Keratinocyte (primary cell): Measurements from ENCODE around the gene SH2D4B. TPM values are rescaled to one million over a fixed set of nuclear protein-coding genes. Genes with fewer than 3 reads are reported as not detected.
A peak's percentile ranks its signal among the peaks of the same experiment; 100 is the strongest.

Source experiments
- DNase-seq: peaks from one replicate; pipeline ENCODE4 v3.0.0-alpha.2; 2011; ENCODE audit warnings: low read depth, missing footprints, low spot score
- FAIRE-seq: peaks from 2 replicates; lab custom pipeline; 2011; peaks lifted over from hg19 to GRCh38; lab: Jason Lieb, UNC
- H2AFZ ChIP-seq: 2 replicates; pipeline ENCODE4 v1.6.0; 2012; ENCODE audit warnings: low read length, control low read depth, inconsistent platforms; ENCODE audit not compliant: control insufficient read depth
- H3K27ac ChIP-seq: 2 replicates; pipeline ENCODE4 v1.5.1; 2011; ENCODE audit warnings: low read length; ENCODE audit not compliant: control insufficient read depth, insufficient read depth
- H3K27me3 ChIP-seq: 3 replicates; pipeline ENCODE4 v1.6.0; 2011; ENCODE audit warnings: low read length; ENCODE audit not compliant: control insufficient read depth, insufficient read depth; ENCODE audit errors: extremely low read depth
- H3K36me3 ChIP-seq, 2 experiments: 2 replicates in 1 of 2; 3 replicates in 1 of 2; pipeline ENCODE4 v1.5.1; 2011; ENCODE audit warnings: low read length in 2 of 2, mild to moderate bottlenecking in 1 of 2; ENCODE audit not compliant: control insufficient read depth in 2 of 2, insufficient read depth in 2 of 2; ENCODE audit errors: extremely low read depth in 1 of 2
- H3K4me1 ChIP-seq: 3 replicates; pipeline ENCODE4 v1.5.1; 2011; ENCODE audit warnings: low read length; ENCODE audit not compliant: control insufficient read depth, insufficient read depth; ENCODE audit errors: extremely low read depth
- H3K4me2 ChIP-seq: 3 replicates; pipeline ENCODE4 v1.6.0; 2011; ENCODE audit warnings: low read depth, low read length; ENCODE audit not compliant: control insufficient read depth, insufficient read depth; ENCODE audit errors: extremely low read depth
- H3K4me3 ChIP-seq, 3 experiments: fragments of 200-600 bp in 1 of 3; sonication (generic) in 1 of 3; 2 replicates in 2 of 3; 3 replicates in 1 of 3; pipeline ENCODE4 v1.5.1; 2011 to 2016; ENCODE audit warnings: low read length in 3 of 3, mild to moderate bottlenecking in 3 of 3, control low read depth in 2 of 3, inconsistent platforms in 1 of 3, low read depth in 1 of 3, mixed read lengths in 1 of 3, mixed run types in 1 of 3, moderate library complexity in 1 of 3; ENCODE audit not compliant: control insufficient read depth in 2 of 3, insufficient read depth in 2 of 3; ENCODE audit errors: extremely low read depth in 1 of 3
- H3K79me2 ChIP-seq: 2 replicates; pipeline ENCODE4 v1.6.0; 2012; ENCODE audit warnings: low read length; ENCODE audit not compliant: control insufficient read depth, insufficient read depth
- H3K9ac ChIP-seq: 3 replicates; pipeline ENCODE4 v1.6.0; 2011; ENCODE audit warnings: low read length; ENCODE audit not compliant: control insufficient read depth, insufficient read depth; ENCODE audit errors: extremely low read depth
- H3K9me1 ChIP-seq: 3 replicates; pipeline ENCODE4 v1.6.0; 2011; ENCODE audit warnings: low read length; ENCODE audit not compliant: control insufficient read depth, insufficient read depth; ENCODE audit errors: extremely low read depth
- H3K9me3 ChIP-seq: 2 replicates; pipeline ENCODE4 v1.5.1; 2012; ENCODE audit warnings: low read depth, low read length; ENCODE audit not compliant: control insufficient read depth
- H4K20me1 ChIP-seq: 3 replicates; pipeline ENCODE4 v1.6.0; 2011; ENCODE audit warnings: low read length; ENCODE audit not compliant: control insufficient read depth, insufficient read depth; ENCODE audit errors: extremely low read depth
- EZH2 ChIP-seq: IDR thresholded peaks from one replicate; pipeline ENCODE4 v1.6.1; 2012; ENCODE audit warnings: inconsistent platforms, mild to moderate bottlenecking, low read length, moderate library complexity
- dilution Hi-C: fragments of 300-500 bp; cut with MboI; formaldehyde crosslinking; loops from one replicate; pipeline ENCODE4 v1.7.0; 2020; ENCODE audit warnings: low sequenced_read_pairs; ENCODE audit not compliant: extremely low pct_ligation_motif_present
- polyA plus RNA-seq, 5 experiments: library from polyadenylated mRNA; depleted of rRNA in 3 of 5; stranded (reverse) in 3 of 5; stranded (forward) in 1 of 5; unstranded in 1 of 5; fragments of >200 nt; gene quantifications; 1 replicate in 1 of 5; 2 replicates in 3 of 5; 3 replicates in 1 of 5; pipeline versions ENCODE4 v1.2.1 to v1.2.3, GENCODE V29; 2011 to 2012; ENCODE audit warnings: missing spikeins in 2 of 5, low read depth in 1 of 5, low replicate concordance in 1 of 5
- TF ChIP-seq, protein P1 (sequence below), 3 experiments: IDR thresholded peaks in 1 of 3; conservative IDR thresholded peaks in 1 of 3; optimal IDR thresholded peaks in 1 of 3; 2 replicates in 2 of 3; 3 replicates in 1 of 3; pipeline versions ENCODE3 to v1.5.1; 2011; ENCODE audit warnings: low read length in 3 of 3, mild to moderate bottlenecking in 3 of 3, moderate library complexity in 2 of 3, control low read depth in 1 of 3, inconsistent platforms in 1 of 3; ENCODE audit not compliant: insufficient read depth in 2 of 3; ENCODE audit errors: extremely low read depth in 1 of 3

SH2D4B gene
- polyA plus RNA-seq, 1 donor (not counting 4 experiments of a cell fraction or from before 2014, with no cell fraction given) = 0.22 TPM

DNA sequence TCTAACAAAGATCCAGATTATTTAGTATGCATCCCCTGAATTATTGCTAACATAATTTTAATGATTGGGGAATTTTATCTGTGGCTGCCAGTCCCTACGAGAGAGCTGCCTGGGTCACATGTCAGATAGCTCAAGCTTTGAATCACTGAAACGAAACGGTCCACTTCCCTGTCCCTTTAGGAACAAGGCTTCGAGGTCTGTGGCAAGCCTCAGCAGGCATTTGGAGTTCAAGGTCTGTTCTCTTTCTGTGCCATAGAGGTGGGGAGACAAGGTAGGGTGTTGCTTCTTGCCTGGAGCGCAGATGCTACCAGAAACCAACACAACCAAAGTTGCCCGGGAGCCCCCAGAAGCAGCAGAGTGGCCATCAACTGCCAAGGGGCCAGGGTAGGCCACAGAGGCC, 13.9 kb upstream of the SH2D4B start:
- peak; percentile 85 for FAIRE-seq
- Histone ChIP-seq H2AFZ (no peak overlapping the region), H3K79me2 (no peaks in the 10 kb centered on the region), H3K4me1 (peaks cover 20% of the 10 kb centered on the region), H3K4me2 (peak overlapping the region; percentile 37), H3K9me1 (no peaks in the 10 kb centered on the region), H3K36me3 (peaks cover 17 to 21% of the 10 kb centered on the region in 2 experiments), H3K9ac (peak overlapping the region; percentile 1), H3K27ac (peak overlapping the region; percentile 38), H3K4me3 (no peak overlapping the region), H3K9me3 (no peaks in the 10 kb centered on the region), H3K27me3 (no peaks in the 10 kb centered on the region), H4K20me1 (no peaks in the 10 kb centered on the region)
- DNase-seq = no peak
- TF ChIP-seq EZH2 = no peak
- TF ChIP-seq, protein P1, sequence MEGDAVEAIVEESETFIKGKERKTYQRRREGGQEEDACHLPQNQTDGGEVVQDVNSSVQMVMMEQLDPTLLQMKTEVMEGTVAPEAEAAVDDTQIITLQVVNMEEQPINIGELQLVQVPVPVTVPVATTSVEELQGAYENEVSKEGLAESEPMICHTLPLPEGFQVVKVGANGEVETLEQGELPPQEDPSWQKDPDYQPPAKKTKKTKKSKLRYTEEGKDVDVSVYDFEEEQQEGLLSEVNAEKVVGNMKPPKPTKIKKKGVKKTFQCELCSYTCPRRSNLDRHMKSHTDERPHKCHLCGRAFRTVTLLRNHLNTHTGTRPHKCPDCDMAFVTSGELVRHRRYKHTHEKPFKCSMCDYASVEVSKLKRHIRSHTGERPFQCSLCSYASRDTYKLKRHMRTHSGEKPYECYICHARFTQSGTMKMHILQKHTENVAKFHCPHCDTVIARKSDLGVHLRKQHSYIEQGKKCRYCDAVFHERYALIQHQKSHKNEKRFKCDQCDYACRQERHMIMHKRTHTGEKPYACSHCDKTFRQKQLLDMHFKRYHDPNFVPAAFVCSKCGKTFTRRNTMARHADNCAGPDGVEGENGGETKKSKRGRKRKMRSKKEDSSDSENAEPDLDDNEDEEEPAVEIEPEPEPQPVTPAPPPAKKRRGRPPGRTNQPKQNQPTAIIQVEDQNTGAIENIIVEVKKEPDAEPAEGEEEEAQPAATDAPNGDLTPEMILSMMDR (optimal IDR thresholded peaks at IDR 0.05 in 1 of 3, IDR thresholded peaks at IDR 0.05 in 1 of 3, conservative IDR thresholded peaks at IDR 0.05 in 1 of 3; ENCODE audit: extremely low read depth in 1 of 3, insufficient read depth in 2 of 3, low read length in 3 of 3) = no peak
- dilution Hi-C loops = no loop called here

DNA sequence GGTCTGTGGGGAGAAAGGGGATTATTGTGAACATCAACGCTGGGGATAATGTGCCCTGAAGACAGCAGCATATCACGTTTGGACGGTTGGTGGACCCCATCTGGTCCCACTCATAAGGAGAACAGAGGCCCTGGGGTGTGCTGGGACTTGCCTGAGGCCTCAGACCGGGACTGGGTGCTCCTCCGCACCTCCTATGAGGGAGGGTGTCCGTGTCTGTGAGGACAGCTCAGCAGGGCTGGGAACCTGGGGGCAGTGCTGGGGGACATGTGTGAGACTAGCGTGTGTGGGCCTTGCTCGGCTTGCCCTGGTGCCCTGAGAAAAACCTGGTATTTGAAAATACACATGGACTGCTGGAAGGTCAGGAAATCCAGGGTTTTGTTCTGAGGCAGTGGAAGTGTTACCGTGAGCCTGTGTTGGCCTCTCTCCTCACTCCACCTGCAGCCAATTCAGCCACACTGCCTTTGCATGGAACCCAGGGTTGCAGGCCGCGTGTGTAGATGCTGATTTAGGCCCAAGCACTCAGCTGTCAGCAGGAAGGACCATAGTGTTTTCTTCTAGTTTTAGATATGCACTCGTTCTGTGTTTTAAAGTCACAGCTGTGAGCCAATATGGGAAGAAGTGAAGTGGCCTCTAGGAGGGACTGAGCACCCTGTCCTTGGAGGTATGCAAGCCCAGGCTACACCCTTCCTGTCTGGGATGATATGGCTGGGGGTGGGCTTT, 13.4 kb upstream of the SH2D4B start:
- Histone ChIP-seq H3K4me3 (no peak overlapping the region), H3K9ac (peak overlapping the region; percentile 1), H3K79me2 (no peaks in the 10 kb centered on the region), H3K27me3 (no peaks in the 10 kb centered on the region), H3K9me1 (no peaks in the 10 kb centered on the region), H3K4me2 (no peak overlapping the region), H2AFZ (no peak overlapping the region), H3K36me3 (peaks cover 11 to 16% of the 10 kb centered on the region in 2 experiments), H3K27ac (peak overlapping the region; percentile 38), H3K4me1 (peaks cover 20% of the 10 kb centered on the region), H4K20me1 (no peaks in the 10 kb centered on the region), H3K9me3 (no peaks in the 10 kb centered on the region)
- TF ChIP-seq EZH2 = no peak
- TF ChIP-seq, protein P1 (optimal IDR thresholded peaks at IDR 0.05 in 1 of 3, IDR thresholded peaks at IDR 0.05 in 1 of 3, conservative IDR thresholded peaks at IDR 0.05 in 1 of 3; ENCODE audit: extremely low read depth in 1 of 3, insufficient read depth in 2 of 3, low read length in 3 of 3) = no peak
- FAIRE-seq (no peak), DNase-seq (no peak)
- dilution Hi-C loops = no loop called here
